Esophagus squamous epithelium (tissue), 4 donors: ENCODE measurements around the gene SNX10.
"Not testable (repeated sequence)": the region's sequence is repeated elsewhere in the genome, so short reads cannot be mapped to it uniquely, and the experiment has no call there.

Experiments
- POLR2A ChIP-seq, 4 donors: fragments of 450-650 bp; IDR thresholded peaks; one replicate each; pipeline ENCODE4 v1.6.1; 2017; ENCODE audit warnings: antibody characterized with exemption in 4 of 4, mild to moderate bottlenecking in 4 of 4, moderate library complexity in 3 of 4
- TF ChIP-seq, protein P1 (sequence below), 6 experiments: fragments of 450-650 bp in 4 of 6; fragments of 200-600 bp in 2 of 6; sonication (generic) in 2 of 6; IDR thresholded peaks; one replicate each; pipeline ENCODE4 v1.5.1; 2016 to 2019; ENCODE audit warnings: antibody characterized with exemption in 6 of 6, mild to moderate bottlenecking in 4 of 6, moderate library complexity in 4 of 6

- TF ChIP-seq, protein P1, sequence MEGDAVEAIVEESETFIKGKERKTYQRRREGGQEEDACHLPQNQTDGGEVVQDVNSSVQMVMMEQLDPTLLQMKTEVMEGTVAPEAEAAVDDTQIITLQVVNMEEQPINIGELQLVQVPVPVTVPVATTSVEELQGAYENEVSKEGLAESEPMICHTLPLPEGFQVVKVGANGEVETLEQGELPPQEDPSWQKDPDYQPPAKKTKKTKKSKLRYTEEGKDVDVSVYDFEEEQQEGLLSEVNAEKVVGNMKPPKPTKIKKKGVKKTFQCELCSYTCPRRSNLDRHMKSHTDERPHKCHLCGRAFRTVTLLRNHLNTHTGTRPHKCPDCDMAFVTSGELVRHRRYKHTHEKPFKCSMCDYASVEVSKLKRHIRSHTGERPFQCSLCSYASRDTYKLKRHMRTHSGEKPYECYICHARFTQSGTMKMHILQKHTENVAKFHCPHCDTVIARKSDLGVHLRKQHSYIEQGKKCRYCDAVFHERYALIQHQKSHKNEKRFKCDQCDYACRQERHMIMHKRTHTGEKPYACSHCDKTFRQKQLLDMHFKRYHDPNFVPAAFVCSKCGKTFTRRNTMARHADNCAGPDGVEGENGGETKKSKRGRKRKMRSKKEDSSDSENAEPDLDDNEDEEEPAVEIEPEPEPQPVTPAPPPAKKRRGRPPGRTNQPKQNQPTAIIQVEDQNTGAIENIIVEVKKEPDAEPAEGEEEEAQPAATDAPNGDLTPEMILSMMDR (IDR thresholded peaks at IDR 0.05), result not testable (repeated sequence)
- TF ChIP-seq POLR2A (IDR thresholded peaks at IDR 0.05), result not testable (repeated sequence)
Observed at GRCh38 chr7:26261866-26262265, 29.8 kb upstream of the SNX10 start.
